Stomach (tissue), 4 donors: ENCODE measurements around the gene HLCS.

Experiments used
- EP300 ChIP-seq: sonication (generic); formaldehyde crosslinking; IDR thresholded peaks from one replicate; pipeline ENCODE4 v1.6.1; 2017; ENCODE audit warnings: antibody characterized with exemption
- POLR2A ChIP-seq, 4 donors: fragments of 450-650 bp; IDR thresholded peaks; one replicate each; pipeline ENCODE4 v1.6.1; 2016; ENCODE audit warnings: antibody characterized with exemption in 4 of 4, control low read depth in 2 of 4, mild to moderate bottlenecking in 1 of 4, moderate library complexity in 1 of 4
- TF ChIP-seq, protein P1 (sequence below), 7 experiments: fragments of 450-650 bp in 4 of 7; fragments of 200-600 bp in 3 of 7; sonication (generic) in 3 of 7; IDR thresholded peaks; one replicate each; pipeline ENCODE4 v1.5.1; 2016 to 2019; ENCODE audit warnings: antibody characterized with exemption in 7 of 7, control low read depth in 2 of 7, mild to moderate bottlenecking in 1 of 7

DNA sequence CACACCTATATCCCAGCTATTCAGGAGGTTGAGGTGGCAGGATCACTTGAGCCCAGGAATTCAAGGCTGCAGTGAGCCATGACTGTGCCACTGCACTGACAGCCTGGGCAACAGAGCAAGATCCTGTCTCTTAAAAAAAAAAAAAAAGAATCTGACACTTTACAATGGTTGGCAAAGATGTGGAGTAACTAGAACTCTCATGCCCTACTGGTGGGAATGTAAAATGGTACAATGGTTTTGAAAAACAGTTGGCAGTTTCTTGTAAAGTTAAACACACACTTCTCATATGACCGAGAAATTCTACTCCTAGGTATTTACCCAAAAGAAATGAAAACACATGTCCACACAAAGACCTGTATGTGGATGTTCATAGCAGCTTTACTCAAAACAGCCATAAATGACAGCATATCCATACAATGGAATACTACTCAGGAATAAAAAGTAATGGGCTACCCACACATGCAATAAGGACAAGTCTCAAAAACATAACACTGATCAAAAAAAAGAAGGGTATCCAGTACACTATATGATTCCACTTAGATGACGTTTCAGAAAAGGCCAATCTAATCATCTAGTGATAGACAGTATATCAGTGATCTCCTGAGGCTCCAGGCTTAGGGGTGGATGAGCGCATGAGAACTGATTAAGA, 58.1 kb downstream of the HLCS start:
- TF ChIP-seq, protein P1, sequence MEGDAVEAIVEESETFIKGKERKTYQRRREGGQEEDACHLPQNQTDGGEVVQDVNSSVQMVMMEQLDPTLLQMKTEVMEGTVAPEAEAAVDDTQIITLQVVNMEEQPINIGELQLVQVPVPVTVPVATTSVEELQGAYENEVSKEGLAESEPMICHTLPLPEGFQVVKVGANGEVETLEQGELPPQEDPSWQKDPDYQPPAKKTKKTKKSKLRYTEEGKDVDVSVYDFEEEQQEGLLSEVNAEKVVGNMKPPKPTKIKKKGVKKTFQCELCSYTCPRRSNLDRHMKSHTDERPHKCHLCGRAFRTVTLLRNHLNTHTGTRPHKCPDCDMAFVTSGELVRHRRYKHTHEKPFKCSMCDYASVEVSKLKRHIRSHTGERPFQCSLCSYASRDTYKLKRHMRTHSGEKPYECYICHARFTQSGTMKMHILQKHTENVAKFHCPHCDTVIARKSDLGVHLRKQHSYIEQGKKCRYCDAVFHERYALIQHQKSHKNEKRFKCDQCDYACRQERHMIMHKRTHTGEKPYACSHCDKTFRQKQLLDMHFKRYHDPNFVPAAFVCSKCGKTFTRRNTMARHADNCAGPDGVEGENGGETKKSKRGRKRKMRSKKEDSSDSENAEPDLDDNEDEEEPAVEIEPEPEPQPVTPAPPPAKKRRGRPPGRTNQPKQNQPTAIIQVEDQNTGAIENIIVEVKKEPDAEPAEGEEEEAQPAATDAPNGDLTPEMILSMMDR (IDR thresholded peaks at IDR 0.05): no peak
- no peak for TF ChIP-seq POLR2A (IDR thresholded peaks at IDR 0.05)
- TF ChIP-seq EP300: no peak
